ENCODE data around the gene ERP29.

Gene ERP29

DNA sequence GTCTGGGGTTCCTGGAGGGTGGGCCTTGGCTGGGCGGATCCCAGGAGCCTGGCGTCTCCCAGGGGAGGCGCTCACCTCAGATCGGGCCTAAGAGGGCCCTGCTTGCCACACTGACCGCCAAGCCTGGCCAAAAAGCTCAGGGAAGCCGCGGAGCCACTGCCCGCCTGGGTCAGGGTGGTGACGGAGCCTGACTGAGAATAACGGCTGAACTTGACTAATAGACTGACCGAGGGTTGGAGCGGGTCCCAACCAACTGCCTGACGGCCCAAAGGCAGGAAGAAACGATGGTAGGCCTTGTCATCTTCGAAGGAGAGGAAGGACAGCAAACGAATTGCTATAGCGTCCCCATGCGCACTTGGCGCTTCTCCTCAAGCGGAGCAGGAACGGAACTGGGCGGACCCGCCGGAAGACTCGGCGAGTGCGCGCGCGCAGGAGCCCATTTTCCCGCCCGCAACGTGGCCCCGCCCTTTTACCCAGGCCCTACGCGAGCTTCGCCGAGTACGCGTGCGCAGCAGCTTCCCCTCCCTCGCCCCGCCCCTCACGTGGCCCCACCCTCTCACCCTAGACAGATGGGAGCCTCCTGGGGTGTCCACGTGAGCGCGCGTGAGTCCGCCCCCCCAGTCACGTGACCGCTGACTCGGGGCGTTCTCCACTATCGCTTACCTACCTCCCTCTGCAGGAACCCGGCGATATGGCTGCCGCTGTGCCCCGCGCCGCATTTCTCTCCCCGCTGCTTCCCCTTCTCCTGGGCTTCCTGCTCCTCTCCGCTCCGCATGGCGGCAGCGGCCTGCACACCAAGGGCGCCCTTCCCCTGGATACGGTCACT lies at the start of gene ERP29, which contains the start of gene TMEM116:
Gene ERP29, plus strand, starts transcription at position 652 of the 826 bp plus-strand sequence. Its CDS starts 40 bp downstream, at position 692.
Gene TMEM116, minus strand, starts transcription at position 391 of the 826 bp plus-strand sequence. CDS start 7,895 bp downstream, outside the sequence.
- H3K4me1 ChIP-seq (ENCODE audit: control insufficient read depth, insufficient read depth, low read length): peaks cover 15% of the 10 kb centered on the region
- peaks cover 6% of the 10 kb centered on the region for H3K36me3 ChIP-seq (ENCODE audit: control insufficient read depth, insufficient read depth, low read length)
- peak within 1 kb of the TSS; percentile 96 for H3K4me3 ChIP-seq (ENCODE audit: low read length)
- peak within 1 kb of the TSS; percentile 87 for H3K9ac ChIP-seq (ENCODE audit: low read length)
- peak within 1 kb of the TSS; percentile 96 for H3K27ac ChIP-seq (ENCODE audit: low read depth, low read length)
- no peaks in the 10 kb centered on the region for H3K27me3 ChIP-seq (ENCODE audit: control insufficient read depth, insufficient read depth, low read length)

- Histone ChIP-seq H3K4me3 (ENCODE audit: low read length) (no peak overlapping the region), H3K36me3 (ENCODE audit: control insufficient read depth, insufficient read depth, low read length) (no peaks in the 10 kb centered on the region), H3K9ac (ENCODE audit: low read length) (no peak overlapping the region), H3K27me3 (ENCODE audit: control insufficient read depth, insufficient read depth, low read length) (no peaks in the 10 kb centered on the region), H3K4me1 (ENCODE audit: control insufficient read depth, insufficient read depth, low read length) (no peaks in the 10 kb centered on the region), H3K27ac (ENCODE audit: low read depth, low read length) (no peak overlapping the region)
Measured at GRCh38 chr12:111964935-111965334, 48.3 kb upstream of the ERP29 start.

GRCh38 chr12:111971800-111972199 lies 41.4 kb upstream of the ERP29 start:
- no peak overlapping the region for H3K27ac ChIP-seq (ENCODE audit: low read depth, low read length)
- no peak overlapping the region for H3K4me3 ChIP-seq (ENCODE audit: low read length)
- no peaks in the 10 kb centered on the region for H3K4me1 ChIP-seq (ENCODE audit: control insufficient read depth, insufficient read depth, low read length)
- no peak overlapping the region for H3K9ac ChIP-seq (ENCODE audit: low read length)
- no peaks in the 10 kb centered on the region for H3K36me3 ChIP-seq (ENCODE audit: control insufficient read depth, insufficient read depth, low read length)
- H3K27me3 ChIP-seq (ENCODE audit: control insufficient read depth, insufficient read depth, low read length): no peaks in the 10 kb centered on the region

- Histone ChIP-seq H3K4me3 (ENCODE audit: low read length) (no peak overlapping the region), H3K27me3 (ENCODE audit: control insufficient read depth, insufficient read depth, low read length) (no peaks in the 10 kb centered on the region), H3K27ac (ENCODE audit: low read depth, low read length) (no peak overlapping the region), H3K36me3 (ENCODE audit: control insufficient read depth, insufficient read depth, low read length) (no peaks in the 10 kb centered on the region), H3K9ac (ENCODE audit: low read length) (no peak overlapping the region), H3K4me1 (ENCODE audit: control insufficient read depth, insufficient read depth, low read length) (no peaks in the 10 kb centered on the region)
Measured at GRCh38 chr12:111975161-111975931, 37.9 kb upstream of the ERP29 start.

DNA sequence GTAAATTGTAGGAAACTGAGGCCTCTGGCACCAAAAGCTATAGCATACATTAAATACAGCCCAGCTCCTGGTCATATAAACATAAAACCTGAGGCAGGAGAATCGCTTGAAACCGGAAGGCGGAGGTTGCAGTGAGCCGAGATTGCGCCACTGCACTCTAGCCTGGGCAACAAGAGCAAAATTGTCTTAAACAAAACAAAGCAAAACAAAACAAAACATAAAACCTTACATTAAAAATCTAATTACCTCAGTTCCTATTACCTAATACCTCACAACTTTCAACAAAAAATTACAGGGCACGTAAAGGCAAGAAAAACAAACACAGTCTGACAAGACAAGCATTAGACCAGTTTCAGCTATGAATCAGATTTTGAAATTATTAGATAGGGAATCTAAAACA lies 36.9 kb upstream of the ERP29 start:
- no peak overlapping the region for H3K27ac ChIP-seq (ENCODE audit: low read depth, low read length)
- H3K27me3 ChIP-seq (ENCODE audit: control insufficient read depth, insufficient read depth, low read length): no peaks in the 10 kb centered on the region
- H3K4me3 ChIP-seq (ENCODE audit: low read length): no peak overlapping the region
- no peaks in the 10 kb centered on the region for H3K4me1 ChIP-seq (ENCODE audit: control insufficient read depth, insufficient read depth, low read length)
- H3K9ac ChIP-seq (ENCODE audit: low read length): no peak overlapping the region
- no peaks in the 10 kb centered on the region for H3K36me3 ChIP-seq (ENCODE audit: control insufficient read depth, insufficient read depth, low read length)

DNA sequence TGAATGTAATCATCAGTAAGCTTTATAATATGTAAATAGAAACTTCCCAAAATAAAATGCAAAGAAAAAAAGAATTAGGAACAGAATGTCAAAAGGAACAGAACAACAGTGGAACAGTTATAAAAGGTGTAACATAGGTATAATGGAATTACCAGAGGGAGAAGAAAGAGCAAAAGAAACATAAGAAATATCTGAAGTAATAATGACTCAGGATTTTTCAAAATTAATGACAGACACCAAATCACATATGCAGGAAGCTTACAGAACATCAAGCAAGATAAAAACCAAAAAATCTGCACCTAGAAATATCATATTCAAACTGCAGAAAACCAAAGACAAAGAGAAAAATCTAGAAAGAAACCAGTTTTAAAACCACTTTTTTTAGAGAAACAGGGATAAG lies 36.4 kb upstream of the ERP29 start:
- no peaks in the 10 kb centered on the region for H3K36me3 ChIP-seq (ENCODE audit: control insufficient read depth, insufficient read depth, low read length)
- no peaks in the 10 kb centered on the region for H3K4me1 ChIP-seq (ENCODE audit: control insufficient read depth, insufficient read depth, low read length)
- H3K9ac ChIP-seq (ENCODE audit: low read length): no peak overlapping the region

DNA sequence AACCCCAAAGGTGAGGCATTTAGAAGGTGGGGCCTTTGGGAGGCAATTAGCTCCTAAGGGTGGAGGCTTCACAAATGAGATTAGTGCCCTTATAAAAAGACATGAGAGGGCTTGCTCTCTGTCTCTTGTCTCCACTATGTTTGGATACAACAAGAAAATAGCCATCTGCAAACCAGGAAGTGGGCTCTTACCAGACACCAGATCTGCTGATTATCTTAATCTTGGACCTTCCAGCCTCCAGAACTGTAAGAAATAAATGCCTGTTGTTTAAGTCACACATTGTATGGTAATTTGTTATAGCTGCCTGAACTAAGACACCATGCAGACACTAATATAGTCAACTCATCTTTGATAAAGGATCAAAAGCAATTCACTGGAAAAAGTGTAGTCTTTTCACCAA lies 34.7 kb upstream of the ERP29 start:
- Histone ChIP-seq H3K27me3 (ENCODE audit: control insufficient read depth, insufficient read depth, low read length) (no peaks in the 10 kb centered on the region), H3K4me1 (ENCODE audit: control insufficient read depth, insufficient read depth, low read length) (no peaks in the 10 kb centered on the region), H3K27ac (ENCODE audit: low read depth, low read length) (no peak overlapping the region), H3K36me3 (ENCODE audit: control insufficient read depth, insufficient read depth, low read length) (no peaks in the 10 kb centered on the region), H3K4me3 (ENCODE audit: low read length) (no peak overlapping the region), H3K9ac (ENCODE audit: low read length) (no peak overlapping the region)

More for the DNA sequence above, 36.4 kb upstream of the ERP29 start:
- Histone ChIP-seq H3K27me3 (ENCODE audit: control insufficient read depth, insufficient read depth, low read length) (no peaks in the 10 kb centered on the region), H3K4me3 (ENCODE audit: low read length) (no peak overlapping the region), H3K27ac (ENCODE audit: low read depth, low read length) (no peak overlapping the region)

GRCh38 chr12:111980598-111980997 lies 32.6 kb upstream of the ERP29 start:
- Histone ChIP-seq H3K4me1 (ENCODE audit: control insufficient read depth, insufficient read depth, low read length) (no peaks in the 10 kb centered on the region), H3K36me3 (ENCODE audit: control insufficient read depth, insufficient read depth, low read length) (no peaks in the 10 kb centered on the region), H3K27ac (ENCODE audit: low read depth, low read length) (no peak overlapping the region), H3K4me3 (ENCODE audit: low read length) (no peak overlapping the region), H3K27me3 (ENCODE audit: control insufficient read depth, insufficient read depth, low read length) (no peaks in the 10 kb centered on the region), H3K9ac (ENCODE audit: low read length) (no peak overlapping the region)

GRCh38 chr12:111981987-111982386 lies 31.2 kb upstream of the ERP29 start:
- Histone ChIP-seq H3K36me3 (ENCODE audit: control insufficient read depth, insufficient read depth, low read length) (no peaks in the 10 kb centered on the region), H3K4me1 (ENCODE audit: control insufficient read depth, insufficient read depth, low read length) (no peaks in the 10 kb centered on the region), H3K27me3 (ENCODE audit: control insufficient read depth, insufficient read depth, low read length) (no peaks in the 10 kb centered on the region), H3K9ac (ENCODE audit: low read length) (no peak overlapping the region), H3K27ac (ENCODE audit: low read depth, low read length) (no peak overlapping the region), H3K4me3 (ENCODE audit: low read length) (no peak overlapping the region)

DNA sequence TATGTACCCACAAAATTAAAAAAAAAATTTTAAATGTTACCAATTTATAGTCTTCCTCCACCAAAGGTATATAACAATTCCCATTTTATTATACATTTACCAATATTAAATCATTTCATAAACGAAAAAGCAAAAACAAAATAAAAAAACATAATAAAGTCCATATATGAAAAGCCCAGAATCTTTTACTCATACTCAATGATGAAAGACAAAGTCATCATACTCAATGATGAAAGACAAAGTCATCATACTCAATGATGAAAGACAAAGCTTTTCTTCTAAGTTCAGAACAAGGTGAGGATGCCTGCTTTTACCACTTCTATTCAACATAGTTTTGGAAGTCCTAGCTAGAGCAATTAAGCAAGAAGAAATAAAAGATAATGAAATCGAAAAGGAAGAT lies 28.4 kb upstream of the ERP29 start:
- Histone ChIP-seq H3K27me3 (ENCODE audit: control insufficient read depth, insufficient read depth, low read length) (no peaks in the 10 kb centered on the region), H3K4me1 (ENCODE audit: control insufficient read depth, insufficient read depth, low read length) (no peaks in the 10 kb centered on the region), H3K4me3 (ENCODE audit: low read length) (no peak overlapping the region), H3K9ac (ENCODE audit: low read length) (no peak overlapping the region), H3K27ac (ENCODE audit: low read depth, low read length) (no peak overlapping the region), H3K36me3 (ENCODE audit: control insufficient read depth, insufficient read depth, low read length) (no peaks in the 10 kb centered on the region)

DNA sequence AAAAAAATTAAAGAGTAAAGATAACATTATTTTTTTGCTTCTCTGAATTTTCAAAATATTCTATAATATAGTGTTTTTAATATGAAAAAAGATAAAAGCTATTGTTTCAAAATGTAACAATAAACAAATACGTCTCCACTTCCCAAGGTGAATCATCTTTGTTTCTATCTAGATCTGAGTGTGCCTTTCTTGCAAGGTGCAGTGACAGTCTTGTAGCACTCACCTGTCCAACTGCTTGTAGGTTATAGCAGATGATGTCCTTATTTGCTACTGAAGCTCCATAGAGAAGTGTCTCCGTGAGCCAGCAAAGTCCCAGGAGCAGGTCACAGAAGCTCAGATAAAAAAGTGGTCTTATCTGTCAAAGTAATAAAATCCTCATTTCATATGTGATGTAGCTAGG lies 21.7 kb upstream of the ERP29 start:
- no peak overlapping the region for H3K4me3 ChIP-seq (ENCODE audit: low read length)

GRCh38 chr12:111991946-111992345 lies 21.3 kb upstream of the ERP29 start:
- Histone ChIP-seq H3K36me3 (ENCODE audit: control insufficient read depth, insufficient read depth, low read length) (no peaks in the 10 kb centered on the region), H3K9ac (ENCODE audit: low read length) (no peak overlapping the region), H3K27me3 (ENCODE audit: control insufficient read depth, insufficient read depth, low read length) (no peaks in the 10 kb centered on the region), H3K27ac (ENCODE audit: low read depth, low read length) (no peak overlapping the region), H3K4me1 (ENCODE audit: control insufficient read depth, insufficient read depth, low read length) (no peaks in the 10 kb centered on the region), H3K4me3 (ENCODE audit: low read length) (no peak overlapping the region)

More for the DNA sequence above, 21.7 kb upstream of the ERP29 start:
- no peaks in the 10 kb centered on the region for H3K27me3 ChIP-seq (ENCODE audit: control insufficient read depth, insufficient read depth, low read length)
- H3K27ac ChIP-seq (ENCODE audit: low read depth, low read length): no peak overlapping the region
- no peaks in the 10 kb centered on the region for H3K36me3 ChIP-seq (ENCODE audit: control insufficient read depth, insufficient read depth, low read length)
- no peak overlapping the region for H3K9ac ChIP-seq (ENCODE audit: low read length)
- no peaks in the 10 kb centered on the region for H3K4me1 ChIP-seq (ENCODE audit: control insufficient read depth, insufficient read depth, low read length)
